ENCODE data around the gene ZDHHC11B.

DNA sequence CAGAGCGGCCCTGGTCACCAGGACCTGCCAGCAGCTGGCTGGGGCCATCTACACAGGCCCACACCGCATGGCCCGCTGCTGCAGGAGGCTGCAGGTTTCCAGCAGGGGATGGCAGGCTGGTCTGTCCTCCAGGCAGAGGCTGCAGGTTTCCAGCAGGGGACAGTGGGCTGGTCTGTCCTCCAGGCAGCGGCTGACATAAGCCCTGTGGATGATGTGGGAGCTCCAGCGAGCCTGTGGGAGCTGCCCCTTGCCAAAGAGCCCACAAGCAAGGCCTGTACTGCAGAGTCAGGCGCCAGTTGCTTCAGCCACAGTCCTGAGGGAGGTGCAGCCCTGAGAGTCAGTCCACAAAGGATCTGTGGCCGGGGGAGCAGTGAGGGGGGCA, 109.9 kb downstream of the ZDHHC11B start:
- TF ChIP-seq ZBTB7A (tag by site-specific recombination; IDR thresholded peaks at IDR 0.05; ENCODE audit: low read depth) (no peak), YY1 (tag by site-specific recombination; IDR thresholded peaks at IDR 0.05) (no peak), MYNN (tag by site-specific recombination; IDR thresholded peaks at IDR 0.05; ENCODE audit: borderline replicate concordance) (no peak), ZNF335 (tag by site-specific recombination; conservative IDR thresholded peaks at IDR 0.05) (no peak)
- TF ChIP-seq, protein P1, sequence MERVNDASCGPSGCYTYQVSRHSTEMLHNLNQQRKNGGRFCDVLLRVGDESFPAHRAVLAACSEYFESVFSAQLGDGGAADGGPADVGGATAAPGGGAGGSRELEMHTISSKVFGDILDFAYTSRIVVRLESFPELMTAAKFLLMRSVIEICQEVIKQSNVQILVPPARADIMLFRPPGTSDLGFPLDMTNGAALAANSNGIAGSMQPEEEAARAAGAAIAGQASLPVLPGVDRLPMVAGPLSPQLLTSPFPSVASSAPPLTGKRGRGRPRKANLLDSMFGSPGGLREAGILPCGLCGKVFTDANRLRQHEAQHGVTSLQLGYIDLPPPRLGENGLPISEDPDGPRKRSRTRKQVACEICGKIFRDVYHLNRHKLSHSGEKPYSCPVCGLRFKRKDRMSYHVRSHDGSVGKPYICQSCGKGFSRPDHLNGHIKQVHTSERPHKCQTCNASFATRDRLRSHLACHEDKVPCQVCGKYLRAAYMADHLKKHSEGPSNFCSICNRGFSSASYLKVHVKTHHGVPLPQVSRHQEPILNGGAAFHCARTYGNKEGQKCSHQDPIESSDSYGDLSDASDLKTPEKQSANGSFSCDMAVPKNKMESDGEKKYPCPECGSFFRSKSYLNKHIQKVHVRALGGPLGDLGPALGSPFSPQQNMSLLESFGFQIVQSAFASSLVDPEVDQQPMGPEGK (tag by site-specific recombination; IDR thresholded peaks at IDR 0.05) = no peak
- TF ChIP-seq, protein P2, sequence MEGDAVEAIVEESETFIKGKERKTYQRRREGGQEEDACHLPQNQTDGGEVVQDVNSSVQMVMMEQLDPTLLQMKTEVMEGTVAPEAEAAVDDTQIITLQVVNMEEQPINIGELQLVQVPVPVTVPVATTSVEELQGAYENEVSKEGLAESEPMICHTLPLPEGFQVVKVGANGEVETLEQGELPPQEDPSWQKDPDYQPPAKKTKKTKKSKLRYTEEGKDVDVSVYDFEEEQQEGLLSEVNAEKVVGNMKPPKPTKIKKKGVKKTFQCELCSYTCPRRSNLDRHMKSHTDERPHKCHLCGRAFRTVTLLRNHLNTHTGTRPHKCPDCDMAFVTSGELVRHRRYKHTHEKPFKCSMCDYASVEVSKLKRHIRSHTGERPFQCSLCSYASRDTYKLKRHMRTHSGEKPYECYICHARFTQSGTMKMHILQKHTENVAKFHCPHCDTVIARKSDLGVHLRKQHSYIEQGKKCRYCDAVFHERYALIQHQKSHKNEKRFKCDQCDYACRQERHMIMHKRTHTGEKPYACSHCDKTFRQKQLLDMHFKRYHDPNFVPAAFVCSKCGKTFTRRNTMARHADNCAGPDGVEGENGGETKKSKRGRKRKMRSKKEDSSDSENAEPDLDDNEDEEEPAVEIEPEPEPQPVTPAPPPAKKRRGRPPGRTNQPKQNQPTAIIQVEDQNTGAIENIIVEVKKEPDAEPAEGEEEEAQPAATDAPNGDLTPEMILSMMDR (tag by site-specific recombination; IDR thresholded peaks at IDR 0.05) = peak; percentile 30; the same call in 1 of the 2 replicates
- TF ChIP-seq, protein P3, sequence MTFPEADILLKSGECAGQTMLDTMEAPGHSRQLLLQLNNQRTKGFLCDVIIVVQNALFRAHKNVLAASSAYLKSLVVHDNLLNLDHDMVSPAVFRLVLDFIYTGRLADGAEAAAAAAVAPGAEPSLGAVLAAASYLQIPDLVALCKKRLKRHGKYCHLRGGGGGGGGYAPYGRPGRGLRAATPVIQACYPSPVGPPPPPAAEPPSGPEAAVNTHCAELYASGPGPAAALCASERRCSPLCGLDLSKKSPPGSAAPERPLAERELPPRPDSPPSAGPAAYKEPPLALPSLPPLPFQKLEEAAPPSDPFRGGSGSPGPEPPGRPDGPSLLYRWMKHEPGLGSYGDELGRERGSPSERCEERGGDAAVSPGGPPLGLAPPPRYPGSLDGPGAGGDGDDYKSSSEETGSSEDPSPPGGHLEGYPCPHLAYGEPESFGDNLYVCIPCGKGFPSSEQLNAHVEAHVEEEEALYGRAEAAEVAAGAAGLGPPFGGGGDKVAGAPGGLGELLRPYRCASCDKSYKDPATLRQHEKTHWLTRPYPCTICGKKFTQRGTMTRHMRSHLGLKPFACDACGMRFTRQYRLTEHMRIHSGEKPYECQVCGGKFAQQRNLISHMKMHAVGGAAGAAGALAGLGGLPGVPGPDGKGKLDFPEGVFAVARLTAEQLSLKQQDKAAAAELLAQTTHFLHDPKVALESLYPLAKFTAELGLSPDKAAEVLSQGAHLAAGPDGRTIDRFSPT (tag by site-specific recombination; IDR thresholded peaks at IDR 0.05) = no peak
